Activated CD4-positive, alpha-beta T cell treated with anti-CD3 and anti-CD28 coated beads for 24 hours (primary cell): ENCODE measurements around the gene BSPRY.
"Not testable (repeated sequence)": the region's sequence is repeated elsewhere in the genome, so short reads cannot be mapped to it uniquely, and the experiment has no call there.

Experiments used
- DNase-seq, 2 donors: peaks; one replicate each; pipeline ENCODE4 v3.0.0-alpha.2; 2020; ENCODE audit warnings: low read depth in 2 of 2

The BSPRY gene

GRCh38 chr9:113370806-113371325 lies 21.5 kb downstream of the BSPRY start:
- DNase-seq = no peak

GRCh38 chr9:113372059-113372458 lies 22.7 kb downstream of the BSPRY start:
- no peak for DNase-seq

- no peak for DNase-seq
These were observed 23.9 kb downstream of the BSPRY start for GRCh38 chr9:113373256-113373655.

GRCh38 chr9:113373676-113374392 lies 24.5 kb downstream of the BSPRY start:
- DNase-seq = no peak

GRCh38 chr9:113375057-113376023 lies 26.0 kb downstream of the BSPRY start:
- no peak for DNase-seq

- peak; percentile 66 to 73 for DNase-seq
These were observed 27.6 kb downstream of the BSPRY start, which contains the start of gene HDHD3 for GRCh38 chr9:113376634-113377567. TSS of gene HDHD3 (minus strand) at chr9:113376986. CDS start at chr9:113374354, 2,632 bp downstream.

- DNase-seq = not testable (repeated sequence)
These were observed 29.9 kb downstream of the BSPRY start for GRCh38 chr9:113379094-113379828.

GRCh38 chr9:113379829-113380210 lies 30.5 kb downstream of the BSPRY start:
- not testable (repeated sequence) for DNase-seq

GRCh38 chr9:113380869-113381378 lies 31.6 kb downstream of the BSPRY start:
- no peak for DNase-seq

- not testable (repeated sequence) for DNase-seq
These were observed 32.1 kb downstream of the BSPRY start for GRCh38 chr9:113381441-113381840.

GRCh38 chr9:113381909-113382411 lies 32.6 kb downstream of the BSPRY start:
- no peak for DNase-seq

GRCh38 chr9:113386571-113387393 lies 37.4 kb downstream of the BSPRY start:
- no peak for DNase-seq

GRCh38 chr9:113387560-113388230 lies 38.4 kb downstream of the BSPRY start:
- DNase-seq = no peak

GRCh38 chr9:113388833-113389232 lies 39.5 kb downstream of the BSPRY start:
- no peak for DNase-seq

- DNase-seq = no peak
These were observed 40.1 kb downstream of the BSPRY start for GRCh38 chr9:113389451-113389850.

GRCh38 chr9:113390192-113390960 lies 41.0 kb downstream of the BSPRY start:
- DNase-seq = no peak

- no peak for DNase-seq
These were observed 42.6 kb downstream of the BSPRY start for GRCh38 chr9:113391917-113392316.

GRCh38 chr9:113393281-113393680 lies 43.9 kb downstream of the BSPRY start:
- no peak for DNase-seq
